NCI-H2196 (cell line): Measurements from ENCODE around the gene KLK14.

Experiments
- DNase-seq: peaks from one replicate; lab custom pipeline; 2025; ENCODE audit not compliant: unreplicated experiment; lab: John Stamatoyannopoulos, UW

Gene KLK14

DNA sequence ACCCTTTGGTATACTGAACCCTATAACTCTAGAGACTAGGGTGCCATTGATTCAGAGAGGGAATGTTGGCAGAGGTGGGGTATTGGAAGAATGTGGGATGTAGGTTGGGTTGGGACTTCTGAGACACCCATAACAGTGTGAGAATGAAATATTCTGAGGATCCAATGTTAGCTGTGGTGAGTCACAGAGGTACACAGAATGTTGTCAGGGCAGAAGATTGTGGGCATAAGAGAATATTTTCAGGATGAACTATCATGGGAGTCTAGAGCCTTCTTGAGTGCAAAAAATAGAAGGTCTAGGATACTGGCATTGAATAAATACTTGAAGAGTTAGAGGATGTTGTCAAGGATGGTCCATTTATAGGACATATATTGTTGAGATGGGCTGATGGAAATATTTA lies 26.8 kb downstream of the KLK14 start:
- no peak for DNase-seq

DNA sequence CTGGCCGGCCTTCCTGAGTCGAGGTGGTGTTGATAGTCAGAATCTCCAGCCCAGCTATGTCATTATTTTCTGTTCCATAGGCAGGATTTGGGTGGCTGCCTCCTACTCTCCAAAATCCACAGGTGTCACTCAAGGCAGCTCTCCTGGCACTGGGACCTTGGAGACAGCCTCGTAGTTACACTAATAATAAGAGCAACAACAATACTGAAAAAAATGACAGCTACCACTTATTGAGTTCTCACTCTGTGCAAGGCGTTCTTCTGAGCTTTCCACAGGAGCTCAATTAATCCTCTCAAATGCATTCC lies 35.7 kb downstream of the KLK14 start:
- DNase-seq, result peak; percentile 61

DNA sequence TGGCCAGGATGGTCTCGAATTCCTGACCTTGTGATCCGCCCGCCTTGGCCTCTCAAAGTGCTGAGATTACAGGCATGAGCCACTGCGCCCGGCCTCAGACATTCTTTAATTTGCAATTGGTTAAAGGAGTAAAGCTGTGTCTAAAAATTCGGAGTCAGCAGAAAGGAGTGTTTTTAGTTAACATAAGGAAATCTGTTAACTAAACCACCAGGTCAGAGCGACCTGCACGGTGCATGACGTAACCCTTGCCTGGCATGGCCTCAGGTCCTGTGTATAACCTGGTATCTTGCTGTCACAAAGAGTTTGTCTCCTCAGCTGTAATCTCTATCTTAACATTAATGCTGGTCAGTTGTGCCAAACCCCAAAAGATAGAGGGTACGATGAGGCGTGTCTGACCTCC lies 38.4 kb downstream of the KLK14 start:
- DNase-seq, result no peak

DNA sequence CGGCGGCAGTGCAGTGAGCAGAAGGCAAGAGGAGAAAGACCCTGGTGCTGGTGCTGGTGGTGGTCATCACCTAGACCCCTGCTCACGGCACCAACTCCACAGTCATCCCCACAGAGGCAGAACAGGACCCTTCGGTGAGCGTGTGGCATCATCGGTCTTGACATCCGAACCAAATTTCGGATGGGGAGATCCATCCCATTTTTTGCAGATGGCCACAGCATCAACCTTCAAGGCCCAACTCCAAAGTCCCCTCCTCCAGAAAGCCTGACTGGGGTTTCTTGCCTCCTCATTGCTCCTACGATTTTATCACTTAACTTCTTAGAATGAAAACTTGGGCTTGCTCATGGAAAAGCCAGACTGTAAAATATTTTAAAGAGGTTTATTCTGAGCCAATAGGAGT lies 39.2 kb downstream of the KLK14 start:
- DNase-seq, result no peak

DNA sequence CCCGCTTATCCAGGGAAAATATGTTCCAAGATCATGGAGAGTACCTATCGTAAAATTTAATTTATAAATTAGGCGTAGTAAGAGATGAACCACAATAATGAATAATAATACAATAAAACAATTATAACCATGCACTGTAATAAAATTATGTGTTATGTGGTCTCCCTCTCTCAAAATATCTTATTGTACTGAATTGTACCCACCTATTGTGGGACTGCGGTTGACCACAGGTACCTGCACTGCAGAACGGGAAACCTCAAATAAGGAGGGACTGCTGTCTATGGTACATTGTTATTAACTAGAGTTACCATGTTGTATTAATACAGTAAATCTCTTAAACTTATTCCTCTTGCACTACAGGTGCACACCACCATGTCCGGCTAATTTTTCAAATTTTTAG lies 42.5 kb downstream of the KLK14 start:
- DNase-seq, result no peak

DNA sequence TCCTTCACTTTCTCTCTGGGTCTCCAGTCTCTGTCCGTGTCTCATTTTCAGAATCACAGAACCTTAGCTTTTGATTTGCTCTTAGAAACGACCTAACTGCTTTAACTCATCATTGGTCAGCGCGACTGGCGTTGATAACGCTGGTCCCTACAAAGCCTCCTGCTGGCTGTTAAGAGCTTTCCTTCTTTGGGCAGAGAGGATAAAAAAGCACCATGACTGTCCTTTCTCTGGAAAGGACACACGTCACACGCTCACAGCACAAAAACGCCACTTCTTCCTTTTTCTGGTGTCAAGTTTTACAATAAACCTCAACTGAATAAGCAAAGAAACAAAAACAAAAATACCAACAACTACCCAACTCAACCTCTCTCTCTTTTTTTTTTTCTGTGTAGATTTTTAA lies 46.2 kb downstream of the KLK14 start:
- no peak for DNase-seq

DNA sequence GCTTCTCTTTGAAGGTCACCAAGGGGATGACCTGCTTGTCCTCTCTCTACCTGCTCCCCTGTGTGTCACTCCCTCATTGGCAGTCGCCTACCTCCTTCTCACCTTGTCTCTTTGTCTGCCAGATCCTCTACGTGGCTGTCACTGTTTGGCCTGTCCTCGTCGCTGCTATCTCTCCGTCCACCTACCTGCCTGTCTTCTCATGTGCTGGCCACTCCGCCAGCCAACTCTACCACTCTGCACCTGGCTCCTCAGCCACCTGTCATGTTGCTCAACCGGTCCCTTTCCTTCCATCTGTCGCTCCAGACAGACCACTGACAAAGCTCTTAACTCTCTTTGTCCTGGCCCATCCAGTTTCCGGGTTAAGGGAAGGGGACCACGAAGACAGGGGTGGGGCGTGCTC lies 48.0 kb downstream of the KLK14 start, which contains the start of gene KLK12:
TSS of gene KLK12 (minus strand) at position 299 of the 400 bp plus-strand sequence. CDS start 381 bp downstream, outside the sequence.
- DNase-seq, result peak; percentile 53

DNA sequence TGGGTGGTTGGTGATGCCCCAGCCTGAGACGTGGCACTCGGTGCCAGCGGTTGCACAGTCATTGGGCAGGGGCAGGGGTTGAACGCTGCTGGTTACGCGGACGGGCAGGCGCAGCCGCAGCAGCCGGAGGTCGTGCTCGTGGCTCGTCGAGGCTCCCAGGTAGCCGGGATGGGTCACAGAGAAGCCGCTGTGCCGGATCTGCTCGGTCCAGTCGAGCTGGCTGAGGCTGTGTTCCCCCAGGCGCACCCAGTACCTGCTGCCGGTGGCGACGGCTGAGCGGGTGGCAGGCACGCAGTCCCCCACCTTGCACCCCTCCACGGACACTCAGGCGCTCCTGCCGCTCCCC lies 50.8 kb downstream of the KLK14 start:
- no peak for DNase-seq

DNA sequence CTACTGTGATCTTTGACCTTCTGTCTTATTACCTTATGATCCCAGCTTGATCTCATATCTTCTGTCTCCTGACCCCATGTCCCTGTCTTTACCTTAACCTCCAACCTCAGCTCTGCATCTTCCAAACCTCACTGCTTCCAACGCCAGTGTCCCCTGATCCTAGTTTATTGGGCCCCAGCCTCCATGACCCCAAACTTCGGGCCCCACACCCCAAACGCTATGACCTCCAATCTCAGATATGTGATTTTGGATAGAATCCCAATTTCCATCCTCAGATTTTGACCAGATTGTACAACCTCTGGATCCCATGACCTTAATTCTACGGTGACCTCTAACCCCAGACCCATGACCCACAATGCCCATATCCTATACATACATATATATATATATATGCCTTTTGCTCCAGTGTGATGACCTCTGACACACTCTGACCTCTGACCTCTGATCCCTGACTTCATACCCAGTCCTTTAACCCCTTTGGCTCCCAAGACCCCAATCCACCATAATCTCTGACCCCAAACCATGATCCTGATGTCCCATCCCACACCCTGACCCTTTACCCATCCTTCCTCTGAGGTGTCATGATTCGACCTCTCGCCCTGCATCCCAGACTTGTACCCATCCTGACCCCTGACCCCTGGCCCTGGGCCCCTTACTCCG lies 51.3 kb downstream of the KLK14 start:
- no peak for DNase-seq

DNA sequence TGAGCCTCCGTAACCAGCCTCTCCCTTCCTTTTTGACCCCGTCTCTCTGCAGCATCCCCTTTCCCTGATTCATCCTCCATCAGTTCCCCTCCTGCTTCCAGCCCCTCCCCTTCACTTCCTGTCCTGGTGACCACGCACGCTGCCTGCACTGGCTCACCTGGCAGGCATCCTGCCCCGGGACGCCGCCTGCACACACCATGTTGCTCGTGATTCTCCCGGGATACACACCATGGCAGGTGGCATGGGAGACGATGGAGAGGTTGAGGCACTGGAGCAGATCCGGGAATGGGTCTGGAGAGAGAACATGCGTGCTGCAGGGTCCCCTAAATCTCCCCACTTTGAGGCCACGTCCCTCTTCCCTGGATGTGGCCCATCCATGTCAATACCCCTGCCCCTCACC lies 52.1 kb downstream of the KLK14 start:
- DNase-seq, result no peak

DNA sequence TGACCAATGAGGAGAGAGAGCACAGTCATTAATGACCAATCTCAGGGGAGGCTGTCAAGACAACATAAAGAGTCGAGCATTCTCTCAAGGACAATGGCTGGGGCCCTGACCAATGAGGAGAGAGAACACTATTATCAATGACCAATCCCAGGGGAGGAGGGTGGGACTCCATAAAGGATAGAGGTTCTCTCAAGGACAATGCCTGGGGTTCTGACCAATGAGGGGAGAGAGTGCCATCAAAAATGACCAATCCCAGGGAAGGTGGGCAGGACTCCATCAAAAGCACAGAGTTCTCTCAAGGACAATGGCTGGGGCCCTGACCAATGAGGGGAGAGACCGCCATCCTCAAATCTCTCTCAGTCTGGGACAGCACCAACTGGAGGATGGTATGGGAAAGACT lies 53.0 kb downstream of the KLK14 start:
- DNase-seq, result no peak
